B cell (primary cell): Measurements from ENCODE around the gene TMEM253. TPM values are rescaled to one million over a fixed set of nuclear protein-coding genes. Genes with fewer than 3 reads are reported as not detected.

Experiments
- ATAC-seq: fragments of 200-7000 bp; cut with Tn5 transposase; one replicate; pipeline ENCODE4 v1.10.0; 2021; ENCODE audit warnings: low read depth, mild to moderate bottlenecking, moderate number of reproducible peaks, moderate library complexity
- CTCF ChIA-PET: fragments of 350-600 bp; sonication (Branson Sonifier 250); formaldehyde crosslinking; loops from one replicate; lab custom pipeline; 2021; ENCODE audit warnings: antibody characterized with exemption, inconsistent platforms; lab: Charles Lee
- POLR2A ChIA-PET: fragments of 350-600 bp; sonication (Branson Sonifier 250); formaldehyde crosslinking; loops from one replicate; lab custom pipeline; 2021; ENCODE audit warnings: antibody characterized with exemption; lab: Charles Lee
- DNase-seq: peaks from one replicate; pipeline ENCODE4 v3.0.0; 2013
- H2AFZ ChIP-seq: 2 replicates; pipeline ENCODE4 v1.6.1; 2012; ENCODE audit warnings: mild to moderate bottlenecking, low read depth, low read length; ENCODE audit not compliant: insufficient read depth, poor library complexity, severe bottlenecking
- H3K27ac ChIP-seq, 2 donors: 1 replicate in 1 of 2; 2 replicates in 1 of 2; pipeline ENCODE4 v1.5.1; 2012 to 2013; ENCODE audit warnings: low read length in 2 of 2, mild to moderate bottlenecking in 2 of 2, moderate library complexity in 1 of 2
- H3K27me3 ChIP-seq, 4 experiments: fragments of 200-600 bp in 1 of 4; sonication (generic) in 1 of 4; replicated peaks in 1 of 4; 1 replicate in 2 of 4; 2 replicates in 2 of 4; pipeline versions ENCODE4 v1.6.1 to v1.7.0; 2013 to 2016; ENCODE audit warnings: low read length in 3 of 4, mild to moderate bottlenecking in 2 of 4, mixed read lengths in 1 of 4, moderate library complexity in 1 of 4; ENCODE audit not compliant: insufficient read depth in 4 of 4, control insufficient read depth in 3 of 4; ENCODE audit errors: control extremely low read depth in 1 of 4
- H3K36me3 ChIP-seq, 2 experiments: replicated peaks in 1 of 2; 1 replicate in 1 of 2; 2 replicates in 1 of 2; pipeline versions ENCODE4 v1.6.1 to v1.7.1; 2013; ENCODE audit warnings: low read length in 1 of 2; ENCODE audit not compliant: insufficient read depth in 2 of 2, control insufficient read depth in 1 of 2; ENCODE audit errors: control extremely low read depth in 1 of 2, extremely low read depth in 1 of 2
- H3K4me1 ChIP-seq, 2 donors: fragments of 200-600 bp in 1 of 2; sonication (generic) in 1 of 2; 1 replicate in 1 of 2; 2 replicates in 1 of 2; pipeline versions ENCODE4 v1.5.1 to v1.6.1; 2013 to 2017; ENCODE audit warnings: low read length in 2 of 2; ENCODE audit not compliant: control insufficient read depth in 2 of 2, insufficient read depth in 2 of 2
- H3K4me2 ChIP-seq: replicated peaks from 2 replicates; pipeline ENCODE3; 2012; ENCODE audit warnings: mild to moderate bottlenecking, low read depth, low read length; ENCODE audit not compliant: poor library complexity, severe bottlenecking
- H3K4me3 ChIP-seq, 5 experiments: fragments of 200-600 bp in 1 of 5; sonication (generic) in 1 of 5; 1 replicate in 3 of 5; 2 replicates in 2 of 5; pipeline versions ENCODE4 v1.5.1 to v1.7.0; 2011 to 2016; ENCODE audit warnings: low read length in 4 of 5, mild to moderate bottlenecking in 4 of 5, low read depth in 2 of 5, control low read depth in 1 of 5, moderate library complexity in 1 of 5; ENCODE audit not compliant: insufficient read depth in 1 of 5; ENCODE audit errors: control extremely low read depth in 1 of 5, extremely low read depth in 1 of 5
- H3K79me2 ChIP-seq: fragments of 200-600 bp; sonication (generic); one replicate; pipeline ENCODE4 v1.6.0; 2016; ENCODE audit warnings: low read length; ENCODE audit not compliant: control insufficient read depth, insufficient read depth
- H3K9ac ChIP-seq: fragments of 200-600 bp; sonication (generic); 2 replicates; pipeline ENCODE4 v1.6.1; 2017; ENCODE audit warnings: mild to moderate bottlenecking, low read length, moderate library complexity
- H3K9me3 ChIP-seq, 3 donors: one replicate each; pipeline versions ENCODE4 v1.6.1 to v1.7.1; 2013; ENCODE audit warnings: low read length in 2 of 3; ENCODE audit not compliant: control insufficient read depth in 2 of 3, insufficient read depth in 1 of 3; ENCODE audit errors: control extremely low read depth in 1 of 3
- H4K20me1 ChIP-seq: 2 replicates; pipeline ENCODE4 v1.6.0; 2012; ENCODE audit warnings: mild to moderate bottlenecking, low read length; ENCODE audit not compliant: insufficient read depth, control insufficient read depth, poor library complexity, severe bottlenecking
- H3K27ac Mint-ChIP-seq: one replicate; pipeline ENCODE4 v1.8.0; 2021; ENCODE audit warnings: mixed read lengths
- H3K27me3 Mint-ChIP-seq: one replicate; pipeline ENCODE4 v1.8.0; 2021; ENCODE audit warnings: mixed read lengths
- H3K4me1 Mint-ChIP-seq: one replicate; pipeline ENCODE4 v1.8.0; 2021; ENCODE audit warnings: mixed read lengths
- H3K4me3 Mint-ChIP-seq: one replicate; pipeline ENCODE4 v1.8.0; 2021; ENCODE audit warnings: mixed read lengths
- H3K9me3 Mint-ChIP-seq: one replicate; pipeline ENCODE4 v1.8.0; 2022; ENCODE audit warnings: mixed read lengths; ENCODE audit not compliant: insufficient read depth
- CTCF ChIP-seq: fragments of 200-600 bp; IDR thresholded peaks from one replicate; pipeline ENCODE4 v1.8.0; 2022; ENCODE audit warnings: antibody characterized with exemption, mild to moderate bottlenecking
- EZH2 ChIP-seq: IDR thresholded peaks from 2 replicates; pipeline ENCODE4 v1.6.1; 2012; ENCODE audit warnings: borderline replicate concordance, low read depth, mild to moderate bottlenecking, moderate library complexity, low read length; ENCODE audit not compliant: insufficient read depth, poor library complexity, severe bottlenecking
- WGBS: methylation state at CpG from one replicate; pipeline ENCODE4 v1.1.5; 2013; ENCODE audit warnings: missing lambda C conversion rate; ENCODE audit not compliant: insufficient coverage; 5-methylcytosine and 5-hydroxymethylcytosine counted together
- intact Hi-C: fragments of 100-400 bp; cut with micrococcal nuclease; formaldehyde crosslinking; loops from one replicate; pipeline ENCODE4 v1.10.0; 2022
- polyA plus RNA-seq: library from polyadenylated mRNA; depleted of rRNA; stranded (reverse); fragments of >200 nt; gene quantifications from 2 replicates; pipeline ENCODE4 v1.2.3, GENCODE V29; 2012
- total RNA-seq, 2 donors: library from RNA; stranded (reverse); fragments of 120-200 nt in 1 of 2; gene quantifications; 1 replicate in 1 of 2; 2 replicates in 1 of 2; pipeline versions ENCODE4 v1.2.3 to v1.2.4, GENCODE V29; 2013 to 2022

The TMEM253 gene
- total and polyA plus RNA-seq, 2 donors (not counting 1 experiment from before 2014, with no cell fraction given) = not detected

DNA sequence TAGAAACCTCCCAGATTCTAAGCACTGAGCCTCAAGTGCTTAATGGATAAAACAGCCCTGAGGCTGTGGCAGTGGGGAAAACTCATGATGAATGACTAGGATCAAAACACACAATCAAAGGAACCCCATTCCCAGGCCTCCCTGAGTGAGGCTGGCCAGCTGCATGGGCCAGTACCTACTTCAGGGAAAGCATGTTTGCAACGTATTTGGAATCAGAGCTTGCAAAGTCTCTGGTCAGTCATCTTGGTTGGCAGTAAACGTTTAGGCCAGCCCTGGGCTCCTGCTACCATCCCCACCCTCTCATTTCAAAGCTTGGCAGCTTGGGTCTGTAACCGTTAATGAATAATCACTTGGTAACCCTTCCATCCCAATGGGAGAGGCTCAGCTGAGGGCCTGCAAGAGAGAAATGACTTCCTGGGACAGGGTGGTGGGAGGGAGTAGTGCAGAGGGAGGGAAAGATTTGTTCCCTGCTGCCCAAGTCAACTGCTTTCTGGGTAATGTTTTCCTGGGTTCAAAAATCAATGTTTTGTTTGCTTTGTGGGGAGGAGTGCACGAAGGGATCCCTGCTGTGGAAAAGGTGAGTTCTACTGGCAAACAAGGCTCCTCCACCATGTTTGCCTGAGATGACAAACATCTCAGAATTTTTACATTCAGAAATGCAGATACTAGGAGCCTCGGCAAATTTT is 45.3 kb upstream of the TMEM253 start:
- H3K9me3 ChIP-seq = no peaks in the 10 kb centered on the region
- CTCF ChIA-PET = interaction anchor here (1.2 kb wide), 1 partner anchor 41 kb away, joined by 5 read pairs; no protein-coding TSS in a partner anchor

More for the DNA sequence above, 45.3 kb upstream of the TMEM253 start:
- DNase-seq (no peak), ATAC-seq (no peak)
- Mint-ChIP-seq H3K4me3 (no peak overlapping the region), H3K27ac (no peak overlapping the region), H3K4me1 (no peaks in the 10 kb centered on the region), H3K9me3 (no peaks in the 10 kb centered on the region), H3K27me3 (peaks cover 35% of the 10 kb centered on the region)
- intact Hi-C loops = no loop called here
- no peak for TF ChIP-seq EZH2
- TF ChIP-seq CTCF = no peak
- H4K20me1 ChIP-seq = no peaks in the 10 kb centered on the region
- H2AFZ ChIP-seq = no peak overlapping the region
- POLR2A ChIA-PET = no interaction called here
- no peak overlapping the region for H3K27ac ChIP-seq
- H3K36me3 ChIP-seq = no peaks in the 10 kb centered on the region
- H3K9ac ChIP-seq = no peak overlapping the region
- no peak overlapping the region for H3K4me2 ChIP-seq
- H3K27me3 ChIP-seq = peaks cover 0 to 7% (median 2%) of the 10 kb centered on the region in 4 experiments
- no peaks in the 10 kb centered on the region for H3K4me1 ChIP-seq
- no peak overlapping the region for H3K4me3 ChIP-seq
- no peaks in the 10 kb centered on the region for H3K79me2 ChIP-seq
- WGBS = 53% methylated on average over 2 of the region's 5 CpGs
